Ascending aorta (tissue), 2 donors: Measurements from ENCODE around the gene ARHGEF28. TPM values are rescaled to one million over a fixed set of nuclear protein-coding genes. Genes with fewer than 3 reads are reported as not detected.
A peak's percentile ranks its signal among the peaks of the same experiment; 100 is the strongest.

Source experiments
- DNase-seq, 2 donors: peaks; one replicate each; pipeline ENCODE4 v3.0.0-alpha.2; 2019; ENCODE audit warnings: low spot score in 2 of 2
- H3K27ac ChIP-seq, 2 donors: fragments of 200-600 bp; sonication (generic); one replicate each; pipeline ENCODE4 v1.5.1; 2016 to 2017; ENCODE audit warnings: mild to moderate bottlenecking in 1 of 2
- H3K27me3 ChIP-seq: fragments of 200-600 bp; sonication (generic); one replicate; pipeline ENCODE4 v1.5.1; 2017
- H3K36me3 ChIP-seq, 2 donors: fragments of 200-600 bp; sonication (generic); one replicate each; pipeline ENCODE4 v1.5.1; 2016
- H3K4me1 ChIP-seq, 2 donors: fragments of 200-600 bp; sonication (generic); one replicate each; pipeline ENCODE4 v1.5.1; 2016 to 2017; ENCODE audit warnings: mild to moderate bottlenecking in 1 of 2
- H3K4me3 ChIP-seq, 2 donors: fragments of 200-600 bp; sonication (generic); one replicate each; pipeline ENCODE4 v1.5.1; 2016 to 2017; ENCODE audit warnings: mild to moderate bottlenecking in 1 of 2
- H3K9me3 ChIP-seq, 2 donors: fragments of 200-600 bp; sonication (generic); one replicate each; pipeline ENCODE4 v1.5.1; 2016
- intact Hi-C: fragments of 100-400 bp; cut with DNase I; formaldehyde crosslinking; loops from one replicate; pipeline ENCODE4 v1.15.1; 2023
- total RNA-seq: library from RNA; depleted of rRNA; stranded (reverse); fragments of >200 nt; gene quantifications from one replicate; pipeline ENCODE4 v1.1.0, GENCODE V29; 2016
- TF ChIP-seq, protein P1 (sequence below), 3 experiments: fragments of 200-600 bp in 2 of 3; fragments of 450-650 bp in 1 of 3; sonication (generic) in 2 of 3; IDR thresholded peaks; one replicate each; pipeline ENCODE4 v1.5.1; 2016 to 2019; ENCODE audit warnings: antibody characterized with exemption in 3 of 3, mild to moderate bottlenecking in 1 of 3, moderate library complexity in 1 of 3

ARHGEF28 gene
- total RNA-seq, 1 donor from 2014 or later, result 15.1 TPM

DNA sequence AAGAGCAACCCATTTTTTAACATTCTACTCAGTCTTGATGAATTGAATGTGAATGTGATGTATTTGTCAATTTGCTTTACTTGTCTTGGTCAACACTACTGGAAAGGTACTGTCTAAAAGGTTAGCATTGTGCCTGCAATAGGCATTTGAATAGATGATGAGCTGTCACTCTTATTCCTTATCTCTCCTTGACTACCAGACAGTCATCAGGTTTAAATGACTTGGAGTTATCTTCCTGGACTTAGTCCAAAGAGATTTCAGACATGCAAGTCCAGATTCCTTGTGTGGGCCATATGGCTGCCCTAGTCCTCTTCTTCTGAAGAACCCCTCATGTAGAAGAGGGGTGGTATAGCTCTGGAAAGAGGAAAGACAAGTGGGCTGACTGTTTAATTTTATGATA is 4.8 kb downstream of the ARHGEF28 start:
- Histone ChIP-seq H3K36me3 (no peaks in the 10 kb centered on the region), H3K27me3 (no peaks in the 10 kb centered on the region), H3K4me3 (no peak overlapping the region), H3K9me3 (no peaks in the 10 kb centered on the region), H3K27ac (no peak overlapping the region), H3K4me1 (peaks cover 0 to 2% of the 10 kb centered on the region in 2 donors)
- no peak for DNase-seq
- TF ChIP-seq, protein P1, sequence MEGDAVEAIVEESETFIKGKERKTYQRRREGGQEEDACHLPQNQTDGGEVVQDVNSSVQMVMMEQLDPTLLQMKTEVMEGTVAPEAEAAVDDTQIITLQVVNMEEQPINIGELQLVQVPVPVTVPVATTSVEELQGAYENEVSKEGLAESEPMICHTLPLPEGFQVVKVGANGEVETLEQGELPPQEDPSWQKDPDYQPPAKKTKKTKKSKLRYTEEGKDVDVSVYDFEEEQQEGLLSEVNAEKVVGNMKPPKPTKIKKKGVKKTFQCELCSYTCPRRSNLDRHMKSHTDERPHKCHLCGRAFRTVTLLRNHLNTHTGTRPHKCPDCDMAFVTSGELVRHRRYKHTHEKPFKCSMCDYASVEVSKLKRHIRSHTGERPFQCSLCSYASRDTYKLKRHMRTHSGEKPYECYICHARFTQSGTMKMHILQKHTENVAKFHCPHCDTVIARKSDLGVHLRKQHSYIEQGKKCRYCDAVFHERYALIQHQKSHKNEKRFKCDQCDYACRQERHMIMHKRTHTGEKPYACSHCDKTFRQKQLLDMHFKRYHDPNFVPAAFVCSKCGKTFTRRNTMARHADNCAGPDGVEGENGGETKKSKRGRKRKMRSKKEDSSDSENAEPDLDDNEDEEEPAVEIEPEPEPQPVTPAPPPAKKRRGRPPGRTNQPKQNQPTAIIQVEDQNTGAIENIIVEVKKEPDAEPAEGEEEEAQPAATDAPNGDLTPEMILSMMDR (IDR thresholded peaks at IDR 0.05), result no peak
- intact Hi-C loops, result no loop called here

DNA sequence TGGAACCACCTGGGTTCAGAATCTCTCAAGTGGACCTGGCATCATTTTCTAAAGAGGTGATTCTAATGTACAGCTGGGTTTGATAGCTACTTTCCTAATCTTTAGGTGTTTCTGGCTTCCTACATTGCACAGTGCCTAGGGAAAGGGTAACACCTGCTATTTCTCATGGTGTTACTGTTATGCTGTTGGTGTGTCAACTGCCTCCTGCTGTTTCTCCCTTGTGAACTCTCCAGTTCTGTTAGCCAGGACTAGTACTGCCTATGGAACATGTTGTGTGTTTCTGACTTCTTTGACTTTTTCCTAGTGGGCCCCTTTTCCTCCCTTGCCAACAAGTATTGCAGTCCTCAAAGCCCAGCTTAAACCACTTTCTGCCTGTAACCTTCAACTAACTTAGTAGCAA is 5.5 kb downstream of the ARHGEF28 start:
- Histone ChIP-seq H3K4me1 (peaks cover 0 to 2% of the 10 kb centered on the region in 2 donors), H3K4me3 (no peak overlapping the region), H3K27me3 (no peaks in the 10 kb centered on the region), H3K9me3 (no peaks in the 10 kb centered on the region), H3K27ac (no peak overlapping the region), H3K36me3 (no peaks in the 10 kb centered on the region)
- DNase-seq, result no peak
- intact Hi-C loops, result no loop called here
- TF ChIP-seq, protein P1 (IDR thresholded peaks at IDR 0.05), result no peak

DNA sequence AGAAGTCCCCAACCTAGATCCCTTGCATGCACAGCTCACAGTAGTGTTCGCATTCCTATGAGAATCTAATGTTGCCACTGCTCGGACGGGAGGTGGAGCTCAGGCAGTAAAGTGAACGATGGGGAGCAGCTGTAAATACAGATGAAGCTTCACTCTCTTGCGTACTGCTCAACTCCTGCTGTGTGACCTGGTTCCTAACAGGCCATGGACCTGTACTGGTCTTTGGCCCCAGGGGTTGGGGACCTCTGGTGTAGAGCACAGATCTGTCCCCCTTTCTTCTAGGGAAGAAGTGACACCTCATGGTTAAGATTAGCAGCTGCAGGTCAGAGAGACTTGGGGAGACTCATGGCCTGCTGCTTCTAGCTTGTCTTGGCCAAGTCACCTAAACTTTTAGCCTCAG is 7.1 kb downstream of the ARHGEF28 start:
- H3K4me1 ChIP-seq, result peaks cover 0 to 2% of the 10 kb centered on the region in 2 donors
- no peaks in the 10 kb centered on the region for H3K9me3 ChIP-seq
- H3K27me3 ChIP-seq, result no peaks in the 10 kb centered on the region
- intact Hi-C loops, result no loop called here
- H3K27ac ChIP-seq, result no peak overlapping the region
- no peak for DNase-seq
- TF ChIP-seq, protein P1 (IDR thresholded peaks at IDR 0.05), result no peak
- no peaks in the 10 kb centered on the region for H3K36me3 ChIP-seq
- H3K4me3 ChIP-seq, result no peak overlapping the region

DNA sequence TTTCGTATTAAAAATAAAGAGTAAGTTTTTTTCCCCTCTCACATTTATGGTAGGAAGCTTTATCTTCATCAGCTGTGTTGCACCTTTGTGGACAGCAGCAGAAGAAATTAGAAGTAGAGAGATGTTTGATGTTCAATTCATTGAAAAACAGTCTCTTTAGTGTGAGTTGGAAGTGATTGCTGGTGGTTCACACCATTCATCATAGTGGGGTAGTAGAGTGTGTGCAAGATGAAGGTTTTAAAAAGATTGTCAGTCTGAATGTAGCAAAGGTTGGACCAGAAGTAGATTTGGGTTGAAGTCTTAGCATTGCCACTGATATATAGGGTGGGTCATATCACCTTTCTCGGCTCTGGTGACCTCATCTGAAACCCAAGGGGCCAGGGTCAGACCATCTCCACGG is 10.4 kb downstream of the ARHGEF28 start:
- DNase-seq, result no peak
- Histone ChIP-seq H3K4me3 (no peak overlapping the region), H3K27ac (no peak overlapping the region), H3K4me1 (peaks cover 0 to 7% of the 10 kb centered on the region in 2 donors), H3K27me3 (no peaks in the 10 kb centered on the region), H3K36me3 (no peaks in the 10 kb centered on the region), H3K9me3 (no peaks in the 10 kb centered on the region)
- TF ChIP-seq, protein P1 (IDR thresholded peaks at IDR 0.05), result no peak
- intact Hi-C loops, result no loop called here

DNA sequence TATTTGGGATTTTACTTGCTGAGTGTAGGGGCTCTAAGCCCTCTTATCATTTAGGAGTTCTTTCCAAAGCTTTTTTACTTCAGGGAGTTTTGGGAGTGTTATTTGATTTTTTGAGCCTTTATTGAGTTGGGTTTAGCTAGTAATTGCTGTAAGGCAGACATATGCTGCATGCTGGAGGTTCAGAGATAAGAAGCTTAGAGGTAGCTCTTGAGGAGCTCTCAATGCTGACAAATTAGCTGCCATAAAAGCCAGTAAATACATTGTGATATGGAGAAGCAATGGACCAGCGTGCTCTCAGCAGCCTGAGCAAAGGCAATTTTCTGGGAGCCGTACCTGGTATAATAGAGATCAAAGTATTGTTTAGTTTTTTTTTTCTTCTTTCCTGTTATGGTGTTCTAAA is 11.6 kb downstream of the ARHGEF28 start:
- no peak for DNase-seq
- H3K4me3 ChIP-seq, result no peak overlapping the region
- intact Hi-C loops, result no loop called here
- no peaks in the 10 kb centered on the region for H3K27me3 ChIP-seq
- H3K27ac ChIP-seq, result peak overlapping the region in 1 of 2 donors; percentile 46
- H3K36me3 ChIP-seq, result no peaks in the 10 kb centered on the region
- no peaks in the 10 kb centered on the region for H3K9me3 ChIP-seq
- TF ChIP-seq, protein P1 (IDR thresholded peaks at IDR 0.05), result no peak
- peaks cover 0 to 7% of the 10 kb centered on the region in 2 donors for H3K4me1 ChIP-seq
